Activated CD8-positive, alpha-beta memory T cell treated with anti-CD3 and anti-CD28 coated beads for 48 hours (primary cell): Measurements from ENCODE around the gene CCR4.
"Not testable (repeated sequence)": the region's sequence is repeated elsewhere in the genome, so short reads cannot be mapped to it uniquely, and the experiment has no call there.

Experiments used
- DNase-seq, 3 experiments: peaks; one replicate each; pipeline ENCODE4 v3.0.0-alpha.2; 2020; ENCODE audit warnings: low read depth in 2 of 3, low spot score in 2 of 3

Gene CCR4

GRCh38 chr3:32950516-32950915 lies 928 bp upstream of the CCR4 start:
- DNase-seq: no peak

- DNase-seq: no peak
Observed at GRCh38 chr3:32952369-32953077, 1.1 kb downstream of the CCR4 start.

GRCh38 chr3:32954506-32954905 lies 3.1 kb downstream of the CCR4 start:
- DNase-seq: no peak

- DNase-seq: no peak
Observed at GRCh38 chr3:32956750-32957570, 5.5 kb downstream of the CCR4 start.

GRCh38 chr3:32958509-32958908 lies 7.1 kb downstream of the CCR4 start:
- no peak for DNase-seq

GRCh38 chr3:32959371-32959770 lies 7.9 kb downstream of the CCR4 start:
- DNase-seq: no peak

GRCh38 chr3:32960404-32961170 lies 9.1 kb downstream of the CCR4 start:
- DNase-seq: no peak

- no peak for DNase-seq
Observed at GRCh38 chr3:32961189-32961715, 9.8 kb downstream of the CCR4 start.

GRCh38 chr3:32963871-32964270 lies 12.4 kb downstream of the CCR4 start:
- DNase-seq: no peak

GRCh38 chr3:32964781-32965180 lies 13.3 kb downstream of the CCR4 start:
- DNase-seq: not testable (repeated sequence)

GRCh38 chr3:32965617-32966213 lies 14.3 kb downstream of the CCR4 start:
- not testable (repeated sequence) for DNase-seq

GRCh38 chr3:32966627-32967026 lies 15.2 kb downstream of the CCR4 start:
- not testable (repeated sequence) for DNase-seq

GRCh38 chr3:32968166-32968919 lies 16.9 kb downstream of the CCR4 start:
- DNase-seq: no peak

GRCh38 chr3:32968920-32969389 lies 17.5 kb downstream of the CCR4 start:
- no peak for DNase-seq

GRCh38 chr3:32969656-32970055 lies 18.2 kb downstream of the CCR4 start:
- DNase-seq: no peak

- DNase-seq: not testable (repeated sequence)
Observed at GRCh38 chr3:32971291-32971690, 19.8 kb downstream of the CCR4 start.

- DNase-seq: no peak
Observed at GRCh38 chr3:32972482-32973146, 21.2 kb downstream of the CCR4 start.

GRCh38 chr3:32973982-32974381 lies 22.5 kb downstream of the CCR4 start:
- DNase-seq: no peak

GRCh38 chr3:32975891-32976595 lies 24.6 kb downstream of the CCR4 start:
- DNase-seq: no peak
